ENCODE results near the gene LY6G6F. TPM values are rescaled to one million over a fixed set of nuclear protein-coding genes. Genes with fewer than 3 reads are reported as not detected.
A peak's percentile ranks its signal among the peaks of the same experiment; 100 is the strongest.

Gene LY6G6F
- total and polyA plus RNA-seq, 2 of the 13 experiments (the other 11 are each of a cell fraction or from before 2014, with no cell fraction given) = not detected

GRCh38 chr6:31736021-31736767, 29.5 kb downstream of the LY6G6F start, which contains the start of gene CLIC1 (continued):
- TF ChIP-seq MXD3 (CRISPR knock-in tag; IDR thresholded peaks at IDR 0.05) (peak; percentile 63; the same call in 1 of the 2 replicates), KMT2A (CRISPR knock-in tag; IDR thresholded peaks at IDR 0.05) (no peak; the same call in 1 of the 2 replicates), CENPT (CRISPR knock-in tag; IDR thresholded peaks at IDR 0.05; ENCODE audit: low read depth) (no peak), ZNF614 (CRISPR knock-in tag; IDR thresholded peaks at IDR 0.05; ENCODE audit: borderline replicate concordance) (peak; percentile 92; the same call in 1 of the 2 replicates), ZBTB46 (CRISPR knock-in tag; IDR thresholded peaks at IDR 0.05; ENCODE audit: borderline replicate concordance) (no peak), FOXA1 (IDR thresholded peaks at IDR 0.05) (no peak), FOXA1 (CRISPR knock-in tag; IDR thresholded peaks at IDR 0.05) (peak; percentile 21; the same call in 1 of the 2 replicates), SRF (IDR thresholded peaks at IDR 0.05; ENCODE audit: low read depth, low read length) (no peak), ZNF496 (CRISPR knock-in tag; IDR thresholded peaks at IDR 0.05; ENCODE audit: insufficient replicate concordance) (no peak), ZNF572 (CRISPR knock-in tag; IDR thresholded peaks at IDR 0.05) (no peak), DMAP1 (CRISPR knock-in tag; IDR thresholded peaks at IDR 0.05) (peak; percentile 89), ZNF841 (CRISPR knock-in tag; IDR thresholded peaks at IDR 0.05; ENCODE audit: borderline replicate concordance) (no peak; the same call in 1 of the 2 replicates), FOXO4 (CRISPR knock-in tag; conservative IDR thresholded peaks at IDR 0.05) (no peak), SALL2 (CRISPR knock-in tag; IDR thresholded peaks at IDR 0.05) (no peak), GPBP1L1 (CRISPR knock-in tag; IDR thresholded peaks at IDR 0.05) (no peak), HMG20A (CRISPR knock-in tag; IDR thresholded peaks at IDR 0.05; ENCODE audit: borderline replicate concordance) (no peak), NCOA1 (CRISPR knock-in tag; IDR thresholded peaks at IDR 0.05) (peak; percentile 95), ATF7 (IDR thresholded peaks at IDR 0.05) (no peak), ATF7 (CRISPR knock-in tag; IDR thresholded peaks at IDR 0.05) (no peak), ZNF224 (CRISPR knock-in tag; IDR thresholded peaks at IDR 0.05) (peak; percentile 69; the same call in 1 of the 2 replicates), TCF7L2 (IDR thresholded peaks at IDR 0.05; ENCODE audit: low read depth, low read length) (no peak), ZNF7 (CRISPR knock-in tag; IDR thresholded peaks at IDR 0.05) (no peak), U2AF1 (optimal IDR thresholded peaks at IDR 0.05; ENCODE audit: low read depth, low read length) (no peak), PRMT3 (CRISPR knock-in tag; IDR thresholded peaks at IDR 0.05; ENCODE audit: borderline replicate concordance, low read depth) (no peak), ZNF580 (CRISPR knock-in tag; IDR thresholded peaks at IDR 0.05; ENCODE audit: borderline replicate concordance, low read depth) (peak; percentile 65), ZNF431 (CRISPR knock-in tag; IDR thresholded peaks at IDR 0.05; ENCODE audit: borderline replicate concordance, low read depth) (peak; percentile 79; the same call in 1 of the 2 replicates), ZNF816 (CRISPR knock-in tag; IDR thresholded peaks at IDR 0.05; ENCODE audit: borderline replicate concordance) (peak; percentile 51; the same call in 1 of the 2 replicates)
